NCI-H446 treated with DMSO at 0.1 percent for 48 hours (cell line): ENCODE measurements around the gene CLPTM1.

Experiments
- DNase-seq: peaks from one replicate; lab custom pipeline; 2025; lab: John Stamatoyannopoulos, UW

CLPTM1 gene

DNA sequence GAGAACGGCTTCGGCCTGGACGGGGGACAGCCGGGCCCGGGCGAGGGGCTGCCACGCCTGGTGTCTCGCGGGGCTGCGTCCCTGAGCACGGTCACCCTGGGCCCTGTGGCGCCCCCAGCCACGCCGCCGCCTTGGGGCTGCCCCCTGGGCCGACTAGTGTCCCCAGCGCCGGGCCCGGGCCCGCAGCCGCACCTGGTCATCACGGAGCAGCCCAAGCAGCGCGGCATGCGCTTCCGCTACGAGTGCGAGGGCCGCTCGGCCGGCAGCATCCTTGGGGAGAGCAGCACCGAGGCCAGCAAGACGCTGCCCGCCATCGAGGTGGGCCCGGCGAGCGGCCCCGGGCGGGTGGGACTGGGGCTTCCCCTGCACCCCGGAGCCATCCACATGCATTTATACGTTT lies 56.8 kb downstream of the CLPTM1 start:
- DNase-seq: no peak

DNA sequence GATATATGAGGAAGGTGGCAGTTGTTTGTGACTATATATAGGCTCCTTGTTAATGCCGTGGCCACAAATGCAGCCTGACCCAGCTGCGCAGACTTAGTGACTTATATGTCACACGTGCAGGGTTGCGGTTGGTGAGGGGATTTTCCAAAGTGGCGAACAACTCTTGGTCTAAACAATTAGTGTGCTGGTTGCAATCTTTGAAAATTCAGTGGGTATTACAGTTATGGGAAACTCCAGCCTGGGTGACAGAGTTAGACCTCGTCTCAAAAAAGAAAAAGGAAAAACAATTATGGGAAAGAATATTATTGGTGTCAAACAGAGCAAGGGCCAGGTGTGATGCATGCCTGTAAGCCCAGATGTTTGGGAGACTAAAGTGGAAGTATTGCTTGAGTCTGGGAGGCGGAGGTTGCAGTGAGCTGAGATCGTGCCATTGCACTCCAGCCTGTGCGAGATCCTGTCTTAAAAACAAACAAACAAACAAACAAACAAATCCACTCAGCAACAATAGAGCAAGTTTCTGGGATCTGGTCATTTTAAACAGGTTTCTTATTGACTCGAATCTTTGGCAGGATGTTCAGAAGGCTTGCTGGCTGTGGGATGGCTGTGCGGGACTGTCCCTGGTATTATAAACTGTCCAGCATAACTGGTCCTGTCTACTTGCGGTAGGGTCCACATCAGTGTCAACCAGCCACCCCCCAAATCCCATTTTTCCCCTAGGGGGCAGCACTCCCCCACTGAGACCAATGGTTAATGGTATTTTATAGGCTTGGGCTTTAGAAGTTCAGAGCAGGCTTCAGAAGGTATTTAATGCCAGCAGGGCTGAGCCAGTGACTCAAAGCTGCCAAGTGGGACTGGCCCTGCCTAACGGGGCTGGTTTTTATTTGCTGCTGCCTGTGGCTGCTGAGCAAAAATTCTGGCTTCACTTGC lies 61.5 kb downstream of the CLPTM1 start:
- peak; percentile 79 for DNase-seq

DNA sequence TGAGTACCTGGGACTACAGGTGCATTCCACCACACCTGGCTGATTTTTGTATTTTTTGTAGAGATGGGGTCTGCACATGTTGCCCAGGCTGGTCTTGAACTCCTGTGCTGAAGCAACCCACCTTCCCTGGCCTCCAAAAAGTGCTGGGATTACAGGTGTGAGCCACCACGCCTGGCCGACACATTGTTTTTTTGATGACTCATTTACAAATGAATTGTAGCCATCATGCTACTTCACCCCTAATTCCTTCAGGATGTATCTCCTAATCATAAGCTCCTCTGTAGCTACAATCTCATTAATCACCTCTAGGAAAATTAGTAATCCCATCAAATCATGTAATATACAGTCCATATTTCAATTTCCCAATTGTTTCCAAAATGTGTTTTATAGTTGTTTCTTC lies 64.0 kb downstream of the CLPTM1 start:
- no peak for DNase-seq

DNA sequence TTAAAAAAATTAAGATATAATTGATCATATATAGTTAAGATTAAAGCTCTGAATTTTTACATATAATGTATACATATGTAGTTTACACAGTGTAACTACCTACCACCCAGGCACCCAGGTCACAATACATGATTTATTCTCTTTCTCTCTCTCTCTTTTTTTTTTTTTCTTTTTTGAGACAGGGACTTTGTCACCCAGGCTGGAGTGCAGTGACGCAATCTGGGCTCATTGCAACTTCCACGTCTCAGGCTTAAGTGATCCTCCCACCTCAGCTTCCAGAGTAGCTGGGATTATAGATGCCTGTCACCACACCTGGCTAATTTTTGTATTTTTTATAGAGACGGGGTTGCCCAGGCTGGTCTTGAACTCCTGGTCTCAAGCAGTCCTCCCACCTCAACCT lies 64.9 kb downstream of the CLPTM1 start:
- no peak for DNase-seq

DNA sequence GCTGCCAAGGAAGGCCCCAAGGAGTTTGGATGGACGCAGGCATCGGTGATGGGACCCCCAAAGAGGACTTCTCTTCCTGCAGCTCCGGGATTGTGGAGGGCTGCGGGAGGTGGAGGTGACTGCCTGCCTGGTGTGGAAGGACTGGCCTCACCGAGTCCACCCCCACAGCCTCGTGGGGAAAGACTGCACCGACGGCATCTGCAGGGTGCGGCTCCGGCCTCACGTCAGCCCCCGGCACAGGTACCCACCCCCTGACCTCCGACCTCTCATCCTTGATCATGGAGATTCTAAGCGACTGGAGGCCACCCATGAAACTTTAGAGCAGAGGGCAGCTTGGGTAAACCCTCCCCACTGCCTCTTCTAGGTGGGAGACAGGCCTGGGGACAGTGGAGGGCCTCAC lies 66.8 kb downstream of the CLPTM1 start:
- DNase-seq: no peak

DNA sequence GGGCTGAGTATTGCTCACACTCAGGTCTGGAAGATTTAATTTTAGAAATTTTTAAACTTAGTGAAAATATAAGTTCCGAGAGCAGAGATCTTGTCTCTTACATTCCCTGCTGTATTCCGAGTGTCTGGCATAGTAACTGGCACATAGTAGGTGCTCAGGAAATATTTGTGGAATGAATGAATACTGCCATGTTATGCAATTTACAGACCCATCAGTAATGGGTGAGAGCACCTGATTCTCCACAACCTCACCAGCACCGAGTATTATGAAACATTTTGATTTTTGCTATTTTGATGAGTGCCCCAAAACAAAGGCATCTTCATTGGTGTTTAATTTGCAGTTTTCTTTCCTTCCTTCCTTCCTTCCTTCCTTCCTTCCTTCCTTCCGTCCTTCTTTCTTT lies 67.9 kb downstream of the CLPTM1 start:
- no peak for DNase-seq

DNA sequence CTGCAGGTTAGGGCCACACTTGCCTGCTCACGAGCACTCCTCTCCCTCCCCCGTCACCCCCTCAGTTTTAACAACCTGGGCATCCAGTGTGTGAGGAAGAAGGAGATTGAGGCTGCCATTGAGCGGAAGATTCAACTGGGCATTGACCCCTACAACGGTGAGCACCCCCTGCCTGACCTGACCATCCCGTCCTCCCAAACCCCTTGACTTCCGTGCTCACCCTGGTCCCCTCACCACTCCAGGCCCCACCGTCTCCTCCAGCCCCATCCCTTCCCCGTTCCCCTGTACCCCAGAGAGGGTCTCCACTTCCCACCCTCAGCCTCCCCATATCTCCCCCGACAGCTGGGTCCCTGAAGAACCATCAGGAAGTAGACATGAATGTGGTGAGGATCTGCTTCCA lies 70.1 kb downstream of the CLPTM1 start:
- DNase-seq: no peak

DNA sequence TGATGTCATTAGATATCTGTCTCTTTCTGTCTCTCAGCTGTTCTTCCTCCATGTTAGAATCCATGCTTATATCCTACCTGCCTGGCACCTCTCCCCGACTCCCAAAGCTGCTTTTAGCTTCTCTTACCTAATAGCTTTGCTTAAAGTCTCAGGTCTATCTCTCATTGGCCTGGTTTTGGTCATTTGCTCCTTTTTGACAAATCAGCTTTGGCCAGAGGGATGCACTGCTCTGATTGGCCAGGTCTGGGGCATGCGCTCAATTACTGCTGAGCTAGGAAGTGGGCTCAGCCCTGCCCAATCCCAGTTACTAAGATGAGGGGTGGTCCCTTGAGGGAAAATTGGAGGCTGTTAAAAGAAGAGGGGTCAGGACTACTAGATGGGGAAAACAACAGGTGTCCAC lies 72.2 kb downstream of the CLPTM1 start:
- no peak for DNase-seq

DNA sequence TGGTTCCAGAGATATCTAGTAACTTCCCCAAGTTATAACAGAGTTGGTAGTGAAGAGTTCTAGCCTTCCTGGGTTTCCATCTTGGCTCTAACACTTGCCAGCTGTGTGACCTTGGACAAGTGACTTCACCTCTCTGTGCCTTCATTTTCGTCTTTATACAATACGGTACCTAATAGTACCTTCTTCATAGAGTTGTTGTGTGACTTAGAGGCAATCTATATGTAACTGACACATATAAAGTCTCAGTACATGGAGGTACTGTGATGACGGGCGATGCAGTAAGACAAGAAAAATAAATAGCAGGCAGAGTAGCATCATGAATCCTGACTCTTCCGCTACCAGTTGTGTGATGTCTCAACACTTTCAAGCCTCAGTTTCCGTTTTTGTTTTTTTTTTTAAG lies 75.6 kb downstream of the CLPTM1 start:
- no peak for DNase-seq

DNA sequence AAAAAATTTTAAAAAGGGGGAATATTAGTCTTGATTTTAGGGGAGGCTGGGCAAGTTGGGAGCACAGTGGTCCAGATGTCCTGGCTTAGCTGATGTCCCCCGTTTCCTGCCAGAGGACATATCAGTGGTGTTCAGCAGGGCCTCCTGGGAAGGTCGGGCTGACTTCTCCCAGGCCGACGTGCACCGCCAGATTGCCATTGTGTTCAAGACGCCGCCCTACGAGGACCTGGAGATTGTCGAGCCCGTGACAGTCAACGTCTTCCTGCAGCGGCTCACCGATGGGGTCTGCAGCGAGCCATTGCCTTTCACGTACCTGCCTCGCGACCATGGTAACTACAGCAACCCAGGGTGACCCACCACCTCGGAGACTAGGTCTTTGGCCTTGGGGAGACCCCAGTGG lies 77.2 kb downstream of the CLPTM1 start:
- DNase-seq: no peak

DNA sequence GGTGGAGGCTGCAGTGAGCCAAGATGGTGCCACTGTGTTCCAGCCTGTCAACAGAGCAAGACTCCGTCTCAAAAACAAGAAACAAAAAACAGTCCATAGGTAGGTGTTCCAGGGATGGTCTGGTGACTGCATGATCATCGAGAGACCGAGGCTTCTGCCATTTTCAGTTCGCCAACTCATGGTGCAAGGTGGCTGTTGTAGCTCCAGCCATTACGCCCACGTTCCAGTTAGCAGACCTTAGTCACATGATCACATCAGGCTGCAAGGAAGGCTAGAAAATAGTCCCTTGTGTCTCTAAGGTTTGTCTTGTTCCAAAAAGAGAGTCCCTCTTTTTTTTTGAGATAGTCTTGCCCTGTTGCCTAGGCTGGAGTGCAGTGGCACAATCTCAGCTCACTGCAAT lies 80.6 kb downstream of the CLPTM1 start:
- DNase-seq: no peak

DNA sequence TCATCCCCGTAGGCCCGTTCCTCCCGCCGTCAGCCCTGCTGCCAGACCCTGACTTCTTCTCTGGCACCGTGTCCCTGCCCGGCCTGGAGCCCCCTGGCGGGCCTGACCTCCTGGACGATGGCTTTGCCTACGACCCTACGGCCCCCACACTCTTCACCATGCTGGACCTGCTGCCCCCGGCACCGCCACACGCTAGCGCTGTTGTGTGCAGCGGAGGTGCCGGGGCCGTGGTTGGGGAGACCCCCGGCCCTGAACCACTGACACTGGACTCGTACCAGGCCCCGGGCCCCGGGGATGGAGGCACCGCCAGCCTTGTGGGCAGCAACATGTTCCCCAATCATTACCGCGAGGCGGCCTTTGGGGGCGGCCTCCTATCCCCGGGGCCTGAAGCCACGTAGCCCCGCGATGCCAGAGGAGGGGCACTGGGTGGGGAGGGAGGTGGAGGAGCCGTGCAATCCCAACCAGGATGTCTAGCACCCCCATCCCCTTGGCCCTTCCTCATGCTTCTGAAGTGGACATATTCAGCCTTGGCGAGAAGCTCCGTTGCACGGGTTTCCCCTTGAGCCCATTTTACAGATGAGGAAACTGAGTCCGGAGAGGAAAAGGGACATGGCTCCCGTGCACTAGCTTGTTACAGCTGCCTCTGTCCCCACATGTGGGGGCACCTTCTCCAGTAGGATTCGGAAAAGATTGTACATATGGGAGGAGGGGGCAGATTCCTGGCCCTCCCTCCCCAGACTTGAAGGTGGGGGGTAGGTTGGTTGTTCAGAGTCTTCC lies 82.4 kb downstream of the CLPTM1 start:
- no peak for DNase-seq

DNA sequence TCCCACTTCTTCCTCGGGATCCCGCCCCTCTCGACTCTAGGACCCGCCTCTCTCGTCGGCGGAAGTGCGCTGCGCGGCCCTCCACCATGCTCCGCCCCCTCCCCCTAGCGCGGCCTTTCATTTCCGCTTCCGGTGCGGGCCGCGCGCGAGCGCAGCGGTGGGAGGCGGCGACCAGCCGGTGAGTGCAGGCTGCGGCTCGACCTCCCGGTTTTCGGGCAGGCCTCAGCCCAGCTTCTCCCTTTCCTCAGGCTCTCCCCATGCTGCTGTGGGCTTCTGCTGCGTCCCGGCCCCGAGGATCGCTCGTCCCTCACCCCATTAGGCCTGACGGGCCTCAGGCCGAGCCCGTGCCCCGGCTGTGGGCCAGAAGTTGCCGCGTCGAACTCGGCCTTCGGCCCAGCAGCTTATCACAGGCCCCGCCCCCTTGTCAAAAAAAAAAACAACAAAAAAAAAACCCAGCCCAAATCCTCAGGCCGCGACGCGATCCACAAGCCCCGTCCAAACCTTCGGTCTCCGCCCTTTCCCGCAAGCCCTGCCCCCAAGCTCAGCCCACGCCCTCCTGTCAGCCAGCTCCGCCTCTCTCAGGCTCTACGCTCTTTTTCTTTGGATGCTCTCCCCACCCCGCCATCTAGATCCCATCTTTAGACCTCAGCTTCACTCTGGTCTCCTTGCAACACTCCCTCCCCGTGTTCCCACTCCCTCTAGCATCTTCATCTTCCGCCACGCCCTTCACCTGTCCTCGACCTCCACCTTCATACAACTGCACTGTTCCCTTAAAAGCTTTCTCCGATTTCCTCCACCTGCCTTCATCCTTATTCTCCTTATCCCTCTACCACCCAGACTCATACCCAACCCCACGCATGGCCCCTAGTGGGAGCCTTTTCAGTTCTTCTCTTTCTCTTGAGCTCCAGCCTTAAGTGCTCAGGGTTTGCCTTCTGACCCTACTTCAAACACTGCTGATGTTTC lies 84.0 kb downstream of the CLPTM1 start, which contains the start of gene CLASRP:
CLASRP (plus strand) TSS at position 115 of the 963 bp plus-strand sequence. CDS start 1,168 bp downstream, outside the sequence.
- DNase-seq: peak; percentile 72

DNA sequence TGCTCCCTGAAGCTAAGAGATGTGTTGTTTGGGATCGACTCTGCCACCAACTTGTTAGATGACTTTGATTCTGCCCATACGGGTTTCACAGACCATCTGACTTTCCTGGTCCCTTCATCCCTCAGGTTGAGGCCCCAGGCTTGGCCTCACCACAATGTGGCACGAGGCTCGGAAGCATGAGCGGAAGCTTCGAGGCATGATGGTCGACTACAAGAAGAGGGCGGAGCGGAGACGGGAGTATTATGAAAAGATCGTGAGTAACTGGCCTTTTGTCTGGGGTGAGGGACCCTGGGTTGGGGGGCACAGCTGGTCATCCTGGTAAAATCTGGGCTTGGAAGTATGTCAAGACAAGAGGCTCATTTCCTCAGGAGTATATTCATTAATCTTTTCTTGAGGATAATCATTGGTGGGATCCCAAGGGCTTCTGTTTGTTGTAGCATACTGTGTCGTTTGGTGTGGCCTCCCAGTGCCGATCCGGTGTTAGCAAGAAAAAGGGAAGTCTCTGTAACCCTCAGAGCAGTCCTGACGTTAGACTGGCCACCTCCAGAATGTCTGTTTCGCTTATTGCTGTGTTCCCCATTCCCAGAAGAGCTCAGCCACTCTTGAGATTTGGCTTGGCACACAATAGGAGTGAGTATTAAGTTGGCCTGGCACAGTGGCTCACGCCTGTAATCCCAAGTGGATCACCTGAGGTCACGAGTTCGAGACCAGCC lies 85.0 kb downstream of the CLPTM1 start:
- no peak for DNase-seq

DNA sequence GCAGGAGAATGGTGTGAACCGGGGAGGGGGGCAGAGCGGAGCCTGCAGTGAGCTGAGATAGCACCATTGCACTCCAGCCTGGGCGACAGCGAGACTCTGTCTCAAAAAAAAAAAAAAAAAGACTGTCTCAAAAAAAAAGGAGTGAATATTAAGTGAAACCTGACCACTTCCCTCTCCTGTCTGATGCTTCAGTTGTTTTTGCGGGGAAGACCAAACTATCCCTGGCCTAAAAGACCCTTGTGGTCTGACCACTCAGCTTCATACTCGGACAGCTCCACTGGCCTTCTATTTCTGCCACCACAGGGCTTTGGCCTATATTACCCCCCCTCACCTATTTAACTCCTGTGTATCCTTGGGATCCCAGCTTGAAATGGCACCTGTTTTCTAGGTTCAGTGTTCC lies 85.9 kb downstream of the CLPTM1 start:
- no peak for DNase-seq
